CD4-positive, CD25-positive, alpha-beta regulatory T cell (primary cell): ENCODE data around the gene DCDC1. TPM values are rescaled to one million over a fixed set of nuclear protein-coding genes. Genes with fewer than 3 reads are reported as not detected.
A peak's percentile ranks its signal among the peaks of the same experiment; 100 is the strongest.

Experiments
- ATAC-seq, 2 donors: fragments of 150-1000 bp; cut with Tn5 transposase; one replicate each; pipeline ENCODE4 v1.10.0; 2021; ENCODE audit warnings: low read depth in 2 of 2, moderate number of reproducible peaks in 2 of 2, moderate library complexity in 1 of 2
- DNase-seq, 3 donors: peaks; one replicate each; pipeline versions ENCODE4 v3.0.0 to v3.0.0-alpha.2; 2012 to 2022; ENCODE audit warnings: mixed read lengths in 1 of 3
- H3K27ac ChIP-seq: one replicate; pipeline ENCODE4 v1.7.0; 2013; ENCODE audit warnings: mild to moderate bottlenecking, low read length; ENCODE audit not compliant: insufficient read depth, poor library complexity, severe bottlenecking
- H3K27me3 ChIP-seq: one replicate; pipeline ENCODE4 v1.7.0; 2013; ENCODE audit warnings: low read length; ENCODE audit not compliant: control insufficient read depth, insufficient read depth
- H3K36me3 ChIP-seq: one replicate; pipeline ENCODE4 v1.7.0; 2013; ENCODE audit warnings: mild to moderate bottlenecking, low read length, moderate library complexity; ENCODE audit not compliant: control insufficient read depth, insufficient read depth
- H3K4me1 ChIP-seq: 2 replicates; pipeline ENCODE4 v1.7.0; 2013; ENCODE audit warnings: mild to moderate bottlenecking, low read length; ENCODE audit not compliant: insufficient read depth, control insufficient read depth, poor library complexity, severe bottlenecking
- H3K4me3 ChIP-seq: one replicate; pipeline ENCODE4 v1.7.0; 2013; ENCODE audit warnings: low read depth, mild to moderate bottlenecking, low read length, moderate library complexity
- H3K9me3 ChIP-seq, 2 experiments: 1 replicate in 1 of 2; 2 replicates in 1 of 2; pipeline ENCODE4 v1.7.0; 2013; ENCODE audit warnings: low read length in 2 of 2, mild to moderate bottlenecking in 1 of 2, moderate library complexity in 1 of 2; ENCODE audit not compliant: control insufficient read depth in 2 of 2
- H3K27ac Mint-ChIP-seq, 3 donors: one replicate each; pipeline ENCODE4 v1.8.0; 2020 to 2022; ENCODE audit warnings: mild to moderate bottlenecking in 3 of 3, mixed read lengths in 3 of 3, moderate library complexity in 2 of 3
- H3K27me3 Mint-ChIP-seq: one replicate; pipeline ENCODE4 v1.8.0; 2022; ENCODE audit warnings: mild to moderate bottlenecking, mixed read lengths
- H3K36me3 Mint-ChIP-seq: one replicate; pipeline ENCODE4 v1.8.0; 2020; ENCODE audit warnings: mixed read lengths
- H3K4me1 Mint-ChIP-seq, 4 donors: one replicate each; pipeline ENCODE4 v1.8.0; 2020 to 2022; ENCODE audit warnings: mixed read lengths in 4 of 4, mild to moderate bottlenecking in 1 of 4
- H3K4me3 Mint-ChIP-seq, 4 donors: one replicate each; pipeline ENCODE4 v1.8.0; 2020 to 2022; ENCODE audit warnings: mild to moderate bottlenecking in 4 of 4, mixed read lengths in 4 of 4, moderate library complexity in 3 of 4
- H3K9me3 Mint-ChIP-seq, 7 donors: one replicate each; pipeline ENCODE4 v1.8.0; 2020 to 2022; ENCODE audit warnings: mixed read lengths in 7 of 7, mild to moderate bottlenecking in 3 of 7, moderate library complexity in 2 of 7
- polyA plus RNA-seq, 4 donors: library from polyadenylated mRNA; unstranded; fragments of 300-500 nt; fragmentation: Illumina TruSeq; gene quantifications; one replicate each; pipeline ENCODE4 v1.2.3, GENCODE V29; 2021
- total RNA-seq: library from RNA; stranded (reverse); gene quantifications from one replicate; pipeline ENCODE4 v1.2.3, GENCODE V29; 2022

DCDC1 gene
- total and polyA plus RNA-seq, 5 donors from 2014 or later: not detected

DNA sequence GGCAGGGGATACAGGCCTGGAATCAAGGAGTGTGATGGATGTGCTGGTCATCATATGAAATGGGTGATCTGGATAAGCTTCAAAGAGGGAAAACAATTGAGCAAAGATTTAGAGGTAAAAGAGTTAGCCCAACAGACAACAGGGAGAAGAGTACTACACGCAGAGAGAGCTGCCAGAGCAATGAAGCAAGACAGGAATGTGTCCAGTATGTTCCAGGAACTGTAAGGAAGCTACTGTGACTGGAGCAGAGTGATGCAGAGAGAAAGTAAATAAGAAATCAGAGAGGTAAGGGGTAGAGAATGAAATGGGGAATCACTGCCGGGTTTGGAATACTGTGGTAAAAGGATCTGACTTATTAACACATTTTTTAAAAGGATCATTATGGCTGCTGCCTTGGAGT lies 255.1 kb downstream of the DCDC1 start:
- no peaks in the 10 kb centered on the region for H3K36me3 Mint-ChIP-seq
- no peak overlapping the region for H3K27ac ChIP-seq
- no peaks in the 10 kb centered on the region for H3K9me3 ChIP-seq
- no peaks in the 10 kb centered on the region for H3K27me3 Mint-ChIP-seq
- H3K4me1 ChIP-seq: no peaks in the 10 kb centered on the region
- ATAC-seq (no peak), DNase-seq (no peak)
- H3K4me1 Mint-ChIP-seq: no peaks in the 10 kb centered on the region
- no peaks in the 10 kb centered on the region for H3K27me3 ChIP-seq
- no peak overlapping the region for H3K27ac Mint-ChIP-seq
- H3K4me3 ChIP-seq: no peak overlapping the region
- peaks cover 0 to 4% (median 0%) of the 10 kb centered on the region in 7 donors for H3K9me3 Mint-ChIP-seq
- H3K36me3 ChIP-seq: no peaks in the 10 kb centered on the region
- no peak overlapping the region for H3K4me3 Mint-ChIP-seq

GRCh38 chr11:31110830-31111229 lies 258.7 kb downstream of the DCDC1 start:
- no peak overlapping the region for H3K4me3 ChIP-seq
- Mint-ChIP-seq H3K36me3 (no peaks in the 10 kb centered on the region), H3K4me1 (no peaks in the 10 kb centered on the region), H3K4me3 (no peak overlapping the region), H3K9me3 (peaks cover 0 to 4% (median 0%) of the 10 kb centered on the region in 7 donors), H3K27ac (no peak overlapping the region), H3K27me3 (no peaks in the 10 kb centered on the region)
- no peaks in the 10 kb centered on the region for H3K9me3 ChIP-seq
- H3K27me3 ChIP-seq: no peaks in the 10 kb centered on the region
- no peaks in the 10 kb centered on the region for H3K36me3 ChIP-seq
- no peak for DNase-seq
- no peak overlapping the region for H3K27ac ChIP-seq
- H3K4me1 ChIP-seq: no peaks in the 10 kb centered on the region
- ATAC-seq: no peak

GRCh38 chr11:31109446-31109845 lies 260.1 kb downstream of the DCDC1 start:
- H3K27ac Mint-ChIP-seq: no peak overlapping the region
- no peaks in the 10 kb centered on the region for H3K36me3 Mint-ChIP-seq
- H3K4me1 Mint-ChIP-seq: no peaks in the 10 kb centered on the region
- no peaks in the 10 kb centered on the region for H3K36me3 ChIP-seq
- H3K27me3 ChIP-seq: no peaks in the 10 kb centered on the region
- no peak overlapping the region for H3K27ac ChIP-seq
- no peak overlapping the region for H3K4me3 ChIP-seq
- H3K4me1 ChIP-seq: no peaks in the 10 kb centered on the region
- H3K9me3 Mint-ChIP-seq: peaks cover 0 to 4% (median 0%) of the 10 kb centered on the region in 7 donors
- no peak for DNase-seq
- no peaks in the 10 kb centered on the region for H3K9me3 ChIP-seq
- no peak overlapping the region for H3K4me3 Mint-ChIP-seq
- ATAC-seq: no peak
- no peaks in the 10 kb centered on the region for H3K27me3 Mint-ChIP-seq

- no peak overlapping the region for H3K27ac ChIP-seq
- H3K9me3 ChIP-seq: no peaks in the 10 kb centered on the region
- no peaks in the 10 kb centered on the region for H3K36me3 ChIP-seq
- no peak overlapping the region for H3K4me3 ChIP-seq
- no peaks in the 10 kb centered on the region for H3K4me1 Mint-ChIP-seq
- DNase-seq: no peak
- H3K27ac Mint-ChIP-seq: no peak overlapping the region
- H3K4me1 ChIP-seq: no peaks in the 10 kb centered on the region
- H3K9me3 Mint-ChIP-seq: no peaks in the 10 kb centered on the region
- H3K27me3 Mint-ChIP-seq: no peaks in the 10 kb centered on the region
- no peaks in the 10 kb centered on the region for H3K27me3 ChIP-seq
- no peak for ATAC-seq
- no peaks in the 10 kb centered on the region for H3K36me3 Mint-ChIP-seq
- H3K4me3 Mint-ChIP-seq: no peak overlapping the region
Measured at GRCh38 chr11:31107649-31108048, 261.9 kb downstream of the DCDC1 start.

DNA sequence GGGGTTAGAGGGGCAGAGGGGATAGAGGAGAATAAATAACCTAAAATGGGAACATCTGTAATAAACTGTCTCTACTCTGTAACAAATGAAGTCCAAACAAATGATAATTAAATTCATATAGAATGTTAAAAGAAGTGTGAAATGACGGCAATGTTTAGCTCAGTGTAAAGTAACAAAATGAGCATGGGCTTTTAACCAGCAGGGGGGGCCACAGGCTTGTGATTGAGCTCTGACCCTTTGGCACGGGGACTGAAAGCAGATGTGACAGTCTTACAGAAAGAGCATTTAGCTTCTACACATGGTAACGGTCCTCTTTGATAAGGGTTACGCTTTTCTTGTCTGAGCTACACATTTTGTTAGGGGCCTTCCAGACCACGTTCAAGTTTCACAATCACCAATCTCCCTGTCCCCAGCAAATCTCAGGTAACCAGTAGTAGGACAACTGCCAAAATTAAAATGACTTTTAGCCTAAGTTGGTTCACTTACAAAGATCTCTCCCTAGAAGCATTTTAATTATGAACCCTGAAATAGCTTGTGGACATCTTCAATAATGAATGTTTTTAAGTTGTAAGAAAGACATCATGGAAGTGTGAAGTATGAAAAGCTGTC lies 262.5 kb downstream of the DCDC1 start:
- Mint-ChIP-seq H3K36me3 (no peaks in the 10 kb centered on the region), H3K27me3 (no peaks in the 10 kb centered on the region), H3K4me1 (no peaks in the 10 kb centered on the region), H3K9me3 (no peaks in the 10 kb centered on the region), H3K27ac (no peak overlapping the region), H3K4me3 (no peak overlapping the region)
- H3K9me3 ChIP-seq: no peaks in the 10 kb centered on the region
- DNase-seq (peak in 1 of 3 donors; percentile 40), ATAC-seq (no peak)
- no peaks in the 10 kb centered on the region for H3K27me3 ChIP-seq
- H3K4me1 ChIP-seq: no peaks in the 10 kb centered on the region
- no peak overlapping the region for H3K27ac ChIP-seq
- H3K36me3 ChIP-seq: no peaks in the 10 kb centered on the region
- H3K4me3 ChIP-seq: no peak overlapping the region

DNA sequence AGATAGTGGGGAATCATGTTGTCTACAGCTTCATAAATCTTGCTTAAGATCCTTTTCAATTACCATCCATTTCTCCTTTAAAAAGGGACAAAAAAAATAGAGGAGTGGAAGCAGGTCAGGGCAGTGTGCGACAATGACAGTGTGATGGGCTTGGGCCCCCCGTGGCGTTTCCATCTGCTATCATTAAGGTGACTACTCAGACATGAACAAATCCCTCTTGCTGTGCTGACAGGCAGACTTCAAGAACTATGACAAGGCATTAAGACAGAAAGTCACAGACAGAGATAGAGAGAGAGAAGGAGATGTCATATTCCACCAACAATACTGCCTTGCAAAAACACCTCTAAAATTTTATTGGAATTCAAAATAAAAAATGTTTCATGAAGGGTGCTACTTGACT lies 263.2 kb downstream of the DCDC1 start:
- Histone ChIP-seq H3K4me3 (no peak overlapping the region), H3K27me3 (no peaks in the 10 kb centered on the region), H3K9me3 (no peaks in the 10 kb centered on the region), H3K36me3 (no peaks in the 10 kb centered on the region), H3K4me1 (no peaks in the 10 kb centered on the region), H3K27ac (no peak overlapping the region)
- H3K27me3 Mint-ChIP-seq: no peaks in the 10 kb centered on the region
- no peaks in the 10 kb centered on the region for H3K36me3 Mint-ChIP-seq
- no peaks in the 10 kb centered on the region for H3K4me1 Mint-ChIP-seq
- DNase-seq (no peak), ATAC-seq (no peak)
- no peak overlapping the region for H3K4me3 Mint-ChIP-seq
- no peaks in the 10 kb centered on the region for H3K9me3 Mint-ChIP-seq
- no peak overlapping the region for H3K27ac Mint-ChIP-seq

GRCh38 chr11:31102875-31103274 lies 266.7 kb downstream of the DCDC1 start:
- Histone ChIP-seq H3K4me1 (no peaks in the 10 kb centered on the region), H3K4me3 (no peak overlapping the region), H3K27me3 (no peaks in the 10 kb centered on the region), H3K36me3 (no peaks in the 10 kb centered on the region), H3K27ac (no peak overlapping the region), H3K9me3 (no peaks in the 10 kb centered on the region)
- Mint-ChIP-seq H3K4me1 (no peaks in the 10 kb centered on the region), H3K27ac (no peak overlapping the region), H3K9me3 (peaks cover 0 to 3% (median 0%) of the 10 kb centered on the region in 7 donors), H3K36me3 (no peaks in the 10 kb centered on the region), H3K4me3 (no peak overlapping the region), H3K27me3 (no peaks in the 10 kb centered on the region)
- no peak for ATAC-seq
- DNase-seq: no peak

DNA sequence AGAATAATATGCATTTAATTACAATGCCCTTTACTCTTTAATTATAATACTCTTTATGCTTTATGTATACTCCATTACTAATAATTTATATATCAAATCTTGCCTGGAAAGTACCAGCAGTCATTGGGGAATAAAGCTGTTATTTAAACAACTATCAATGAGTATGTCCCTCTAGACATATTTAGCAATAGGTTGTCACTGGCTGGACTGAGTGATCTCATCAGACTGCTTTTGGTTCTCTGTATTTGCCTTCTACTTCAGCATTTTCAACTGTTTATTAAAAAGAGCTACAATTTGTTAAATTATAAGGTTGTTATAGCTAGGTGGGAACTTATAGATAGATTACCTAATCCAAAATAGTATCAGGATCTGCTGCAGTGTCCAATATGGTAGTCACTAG lies 267.2 kb downstream of the DCDC1 start:
- Histone ChIP-seq H3K36me3 (no peaks in the 10 kb centered on the region), H3K4me1 (no peaks in the 10 kb centered on the region), H3K27ac (no peak overlapping the region), H3K4me3 (no peak overlapping the region), H3K9me3 (no peaks in the 10 kb centered on the region), H3K27me3 (no peaks in the 10 kb centered on the region)
- ATAC-seq (no peak), DNase-seq (no peak)
- Mint-ChIP-seq H3K27me3 (no peaks in the 10 kb centered on the region), H3K4me3 (no peak overlapping the region), H3K4me1 (no peaks in the 10 kb centered on the region), H3K27ac (no peak overlapping the region), H3K36me3 (no peaks in the 10 kb centered on the region), H3K9me3 (peaks cover 0 to 3% (median 0%) of the 10 kb centered on the region in 7 donors)
